AG04449 (cell line): ENCODE measurements around the gene DDX1.
"Not testable (repeated sequence)": the region's sequence is repeated elsewhere in the genome, so short reads cannot be mapped to it uniquely, and the experiment has no call there.

Experiments
- CTCF ChIA-PET: fragments of 350-600 bp; formaldehyde crosslinking; extraction: SDS; loops from one replicate; lab custom pipeline; 2021; ENCODE audit warnings: antibody characterized with exemption; lab: Yijun Ruan, JAX
- POLR2A ChIA-PET: fragments of 400-600, 350-600 bp; formaldehyde crosslinking; extraction: SDS; loops from one replicate; lab custom pipeline; 2020; ENCODE audit warnings: antibody characterized with exemption, inconsistent platforms; lab: Yijun Ruan, JAX
- DNase-seq: peaks from one replicate; pipeline ENCODE4 v3.0.0-alpha.2; 2010; ENCODE audit warnings: low read depth, low spot score
- H3K4me3 ChIP-seq: 2 replicates; pipeline ENCODE4 v1.5.1; 2011; ENCODE audit warnings: low read depth, mild to moderate bottlenecking, control low read depth, low read length
- TF ChIP-seq, protein P1 (sequence below): IDR thresholded peaks from one replicate; pipeline ENCODE4 v1.5.1; 2011; ENCODE audit warnings: mild to moderate bottlenecking, moderate library complexity, low read length, control low read depth, inconsistent platforms; ENCODE audit not compliant: insufficient read depth; ENCODE audit errors: missing control alignments

The DDX1 gene

DNA sequence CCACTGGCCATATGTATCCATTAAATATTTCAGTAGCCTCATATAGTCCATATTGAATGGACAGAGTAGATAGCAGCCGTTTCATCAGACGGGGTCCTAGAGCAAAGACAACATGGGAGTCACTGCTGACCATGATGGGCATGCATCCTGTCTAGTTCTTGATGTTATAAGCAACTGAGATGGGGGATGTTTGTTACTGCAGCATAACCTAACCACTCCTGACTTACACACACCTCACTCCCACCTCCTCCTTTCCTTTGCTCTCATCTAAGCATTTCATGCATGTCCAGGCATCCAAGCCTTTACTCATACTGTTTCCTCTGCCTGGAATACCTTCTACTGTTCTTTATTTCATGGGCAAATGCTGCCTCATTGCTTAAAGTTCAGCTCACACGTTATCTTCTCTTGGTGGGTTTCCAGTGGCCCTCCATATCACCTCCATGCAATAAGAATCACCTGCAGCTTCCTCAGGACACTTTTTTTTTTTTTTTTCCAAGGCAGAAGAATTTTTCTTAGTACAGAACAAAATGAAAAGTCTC, 87.8 kb downstream of the DDX1 start:
- no peak for DNase-seq
- H3K4me3 ChIP-seq: no peak overlapping the region
- POLR2A ChIA-PET: no interaction called here
- TF ChIP-seq, protein P1, sequence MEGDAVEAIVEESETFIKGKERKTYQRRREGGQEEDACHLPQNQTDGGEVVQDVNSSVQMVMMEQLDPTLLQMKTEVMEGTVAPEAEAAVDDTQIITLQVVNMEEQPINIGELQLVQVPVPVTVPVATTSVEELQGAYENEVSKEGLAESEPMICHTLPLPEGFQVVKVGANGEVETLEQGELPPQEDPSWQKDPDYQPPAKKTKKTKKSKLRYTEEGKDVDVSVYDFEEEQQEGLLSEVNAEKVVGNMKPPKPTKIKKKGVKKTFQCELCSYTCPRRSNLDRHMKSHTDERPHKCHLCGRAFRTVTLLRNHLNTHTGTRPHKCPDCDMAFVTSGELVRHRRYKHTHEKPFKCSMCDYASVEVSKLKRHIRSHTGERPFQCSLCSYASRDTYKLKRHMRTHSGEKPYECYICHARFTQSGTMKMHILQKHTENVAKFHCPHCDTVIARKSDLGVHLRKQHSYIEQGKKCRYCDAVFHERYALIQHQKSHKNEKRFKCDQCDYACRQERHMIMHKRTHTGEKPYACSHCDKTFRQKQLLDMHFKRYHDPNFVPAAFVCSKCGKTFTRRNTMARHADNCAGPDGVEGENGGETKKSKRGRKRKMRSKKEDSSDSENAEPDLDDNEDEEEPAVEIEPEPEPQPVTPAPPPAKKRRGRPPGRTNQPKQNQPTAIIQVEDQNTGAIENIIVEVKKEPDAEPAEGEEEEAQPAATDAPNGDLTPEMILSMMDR: no peak
- CTCF ChIA-PET: no interaction called here

DNA sequence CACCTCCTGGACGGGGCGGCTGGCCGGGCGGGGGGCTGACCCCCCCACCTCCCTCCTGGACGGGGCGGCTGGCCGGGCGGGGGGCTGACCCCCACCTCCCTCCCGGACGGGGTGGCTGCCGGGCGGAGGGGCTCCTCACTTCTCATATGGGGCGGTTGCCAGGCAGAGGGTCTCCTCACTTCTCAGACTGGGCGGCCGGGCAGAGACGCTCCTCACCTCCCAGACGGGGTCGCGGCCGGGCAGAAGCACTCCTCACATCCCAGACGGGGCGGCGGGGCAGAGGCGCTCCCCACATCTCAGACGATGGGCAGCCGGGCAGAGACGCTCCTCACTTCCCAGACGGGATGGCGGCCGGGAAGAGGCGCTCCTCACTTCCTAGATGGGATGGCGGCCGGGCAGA, 88.5 kb downstream of the DDX1 start:
- CTCF ChIA-PET, DNase-seq, H3K4me3 ChIP-seq, POLR2A ChIA-PET: not testable (repeated sequence)
